SU-DHL-6 (cell line): ENCODE data around the gene TSHZ3.

Experiments
- H2AFZ ChIP-seq: fragments of 200-600 bp; sonication (generic); 2 replicates; pipeline ENCODE4 v1.6.1; 2014; ENCODE audit warnings: low read depth, mild to moderate bottlenecking, moderate library complexity, mixed read lengths, antibody characterized with exemption, low read length; ENCODE audit not compliant: severe bottlenecking
- H3F3A ChIP-seq: fragments of 200-600 bp; shearing (Covaris generic); 2 replicates; pipeline ENCODE4 v1.6.0; 2016; ENCODE audit warnings: antibody characterized with exemption, mild to moderate bottlenecking; ENCODE audit not compliant: insufficient read depth
- H3K27ac ChIP-seq: fragments of 200-600 bp; sonication (generic); 2 replicates; pipeline ENCODE4 v1.5.1; 2016; ENCODE audit warnings: low read depth, mild to moderate bottlenecking, low read length, moderate library complexity, mixed read lengths
- H3K27me3 ChIP-seq: fragments of 200-600 bp; sonication (generic), shearing (Covaris generic); 2 replicates; pipeline ENCODE4 v1.6.0; 2014; ENCODE audit warnings: mild to moderate bottlenecking, low read length
- H3K36me3 ChIP-seq: fragments of 200-600 bp; sonication (generic); 2 replicates; pipeline ENCODE4 v1.6.1; 2014; ENCODE audit warnings: mild to moderate bottlenecking, low read length, mixed read lengths
- H3K4me2 ChIP-seq: fragments of 300-600, 200-600 bp; shearing (Covaris generic), sonication (generic); 2 replicates; pipeline ENCODE4 v1.6.0; 2014; ENCODE audit warnings: low read length, low read depth, mild to moderate bottlenecking; ENCODE audit not compliant: poor library complexity, severe bottlenecking
- H3K4me3 ChIP-seq: fragments of 200-600 bp; sonication (generic); 2 replicates; pipeline ENCODE4 v1.5.1; 2014; ENCODE audit warnings: antibody characterized with exemption, low read length, mild to moderate bottlenecking, mixed read lengths; ENCODE audit not compliant: insufficient read depth, poor library complexity, severe bottlenecking
- H3K79me2 ChIP-seq: fragments of 200-600 bp; sonication (generic); 2 replicates; pipeline ENCODE4 v1.6.1; 2014; ENCODE audit warnings: mild to moderate bottlenecking, low read length, moderate library complexity; ENCODE audit not compliant: insufficient read depth
- H3K9ac ChIP-seq: fragments of 200-600 bp; sonication (generic); 2 replicates; pipeline ENCODE4 v1.7.0; 2014; ENCODE audit warnings: mild to moderate bottlenecking, low read length
- H3K9me2 ChIP-seq: fragments of 200-600 bp; sonication (generic); replicated peaks from 2 replicates; pipeline ENCODE4 v1.6.1; 2014; ENCODE audit warnings: low read length; ENCODE audit not compliant: insufficient read depth
- H3K9me3 ChIP-seq: fragments of 200-600 bp; sonication (generic); 2 replicates; pipeline ENCODE4 v1.6.1; 2014; ENCODE audit warnings: low read length, mixed read lengths; ENCODE audit not compliant: insufficient read depth
- H4K20me1 ChIP-seq: fragments of 200-600 bp; sonication (generic); 2 replicates; pipeline ENCODE4 v1.6.1; 2014; ENCODE audit warnings: low read depth, mild to moderate bottlenecking, antibody characterized with exemption, low read length, moderate library complexity, mixed read lengths
- CTCF ChIP-seq: fragments of 200-600 bp; sonication (generic); IDR thresholded peaks from one replicate; pipeline ENCODE4 v1.5.1; 2017; ENCODE audit warnings: antibody characterized with exemption, mild to moderate bottlenecking, low read length, moderate library complexity; ENCODE audit not compliant: insufficient read depth, poor library complexity, severe bottlenecking
- EZH2phosphoT487 ChIP-seq: fragments of 200-600 bp; sonication (generic), shearing (Covaris generic); conservative IDR thresholded peaks from 2 replicates; pipeline ENCODE4 v1.6.1; 2018; ENCODE audit warnings: mild to moderate bottlenecking, antibody characterized with exemption, low read length, moderate library complexity, mixed read lengths

The TSHZ3 gene

GRCh38 chr19:31280287-31281006 lies 68.8 kb downstream of the TSHZ3 start:
- Histone ChIP-seq H3K9me2 (no peaks in the 10 kb centered on the region), H2AFZ (no peak overlapping the region), H3K27me3 (no peaks in the 10 kb centered on the region), H3K4me3 (no peak overlapping the region), H3F3A (no peaks in the 10 kb centered on the region), H3K27ac (no peak overlapping the region), H3K9ac (no peak overlapping the region), H3K9me3 (no peaks in the 10 kb centered on the region), H3K79me2 (no peaks in the 10 kb centered on the region), H3K36me3 (no peaks in the 10 kb centered on the region), H4K20me1 (no peaks in the 10 kb centered on the region), H3K4me2 (no peak overlapping the region)
- TF ChIP-seq CTCF (no peak), EZH2phosphoT487 (no peak)

- Histone ChIP-seq H3K4me2 (no peak overlapping the region), H3K9me3 (no peaks in the 10 kb centered on the region), H3K4me3 (no peak overlapping the region), H2AFZ (no peak overlapping the region), H3K27ac (no peak overlapping the region), H3F3A (no peaks in the 10 kb centered on the region), H3K36me3 (no peaks in the 10 kb centered on the region), H3K79me2 (no peaks in the 10 kb centered on the region), H3K27me3 (no peaks in the 10 kb centered on the region), H3K9me2 (no peaks in the 10 kb centered on the region), H3K9ac (no peak overlapping the region), H4K20me1 (no peaks in the 10 kb centered on the region)
- TF ChIP-seq EZH2phosphoT487 (no peak), CTCF (no peak)
Measured at GRCh38 chr19:31279436-31279765, 69.8 kb downstream of the TSHZ3 start.

- H3K9me2 ChIP-seq = no peaks in the 10 kb centered on the region
- H3F3A ChIP-seq = no peaks in the 10 kb centered on the region
- TF ChIP-seq CTCF (no peak), EZH2phosphoT487 (no peak)
- H4K20me1 ChIP-seq = no peaks in the 10 kb centered on the region
- H3K27ac ChIP-seq = no peak overlapping the region
- H2AFZ ChIP-seq = no peak overlapping the region
- no peaks in the 10 kb centered on the region for H3K27me3 ChIP-seq
- H3K79me2 ChIP-seq = no peaks in the 10 kb centered on the region
- H3K4me2 ChIP-seq = no peak overlapping the region
- H3K9me3 ChIP-seq = no peaks in the 10 kb centered on the region
- no peaks in the 10 kb centered on the region for H3K36me3 ChIP-seq
- H3K4me3 ChIP-seq = no peak overlapping the region
- no peak overlapping the region for H3K9ac ChIP-seq
Measured at GRCh38 chr19:31278555-31279435, 70.4 kb downstream of the TSHZ3 start.
